Activated T-cell treated with anti-CD3 and anti-CD28 coated beads, Interleukin-2, amount 50 U/mL, for 72 hours (primary cell): ENCODE measurements around the gene GNPTAB. TPM values are rescaled to one million over a fixed set of nuclear protein-coding genes. Genes with fewer than 3 reads are reported as not detected.
"Not testable (repeated sequence)": the region's sequence is repeated elsewhere in the genome, so short reads cannot be mapped to it uniquely, and the experiment has no call there.

Experiments
- ATAC-seq, 2 donors: fragments of 150-1000 bp; cut with Tn5 transposase; replicated peaks in 1 of 2; 2 replicates each; pipeline ENCODE4 v1.10.0; 2021; ENCODE audit warnings: moderate library complexity in 2 of 2, mild to moderate bottlenecking in 1 of 2
- DNase-seq, 2 donors: peaks; one replicate each; pipeline ENCODE4 v3.0.0; 2021 to 2022; ENCODE audit warnings: mixed read lengths in 1 of 2
- H3K27ac Mint-ChIP-seq: one replicate; pipeline ENCODE4 v1.8.0; 2022; ENCODE audit warnings: mild to moderate bottlenecking, moderate library complexity, mixed read lengths
- H3K27me3 Mint-ChIP-seq: one replicate; pipeline ENCODE4 v1.8.0; 2022; ENCODE audit warnings: low read depth, mixed read lengths
- H3K36me3 Mint-ChIP-seq, 2 donors: one replicate each; pipeline ENCODE4 v1.8.0; 2022; ENCODE audit warnings: mixed read lengths in 2 of 2, mild to moderate bottlenecking in 1 of 2; ENCODE audit not compliant: insufficient read depth in 2 of 2
- H3K4me1 Mint-ChIP-seq: one replicate; pipeline ENCODE4 v1.8.0; 2022; ENCODE audit warnings: low read depth, mixed read lengths
- H3K4me3 Mint-ChIP-seq, 2 donors: one replicate each; pipeline ENCODE4 v1.8.0; 2022; ENCODE audit warnings: mild to moderate bottlenecking in 2 of 2, mixed read lengths in 2 of 2, moderate library complexity in 2 of 2
- H3K9me3 Mint-ChIP-seq, 2 donors: one replicate each; pipeline ENCODE4 v1.8.0; 2022; ENCODE audit warnings: mixed read lengths in 2 of 2
- total RNA-seq, 2 donors: library from RNA; stranded (reverse); gene quantifications; one replicate each; pipeline ENCODE4 v1.2.3, GENCODE V29; 2022

Gene GNPTAB
- total RNA-seq, 2 donors from 2014 or later = 32.3 to 44.3 TPM

GRCh38 chr12:101812716-101813115 lies 18.0 kb downstream of the GNPTAB start:
- not testable (repeated sequence) for H3K27ac Mint-ChIP-seq, ATAC-seq, H3K27me3 Mint-ChIP-seq, H3K4me3 Mint-ChIP-seq, DNase-seq, H3K9me3 Mint-ChIP-seq
- H3K4me1 Mint-ChIP-seq = peaks cover 39% of the 10 kb centered on the region
- H3K36me3 Mint-ChIP-seq = peaks cover 2 to 12% of the 10 kb centered on the region in 2 donors

- H3K27me3 Mint-ChIP-seq, H3K9me3 Mint-ChIP-seq, DNase-seq, H3K27ac Mint-ChIP-seq, H3K4me3 Mint-ChIP-seq: not testable (repeated sequence)
- H3K36me3 Mint-ChIP-seq = peaks cover 1 to 11% of the 10 kb centered on the region in 2 donors
- ATAC-seq = peak; percentile 15 to 25
- H3K4me1 Mint-ChIP-seq = peaks cover 45% of the 10 kb centered on the region
These were observed 19.4 kb downstream of the GNPTAB start for GRCh38 chr12:101811342-101811741.

GRCh38 chr12:101809208-101809607 lies 21.6 kb downstream of the GNPTAB start:
- ATAC-seq (no peak), DNase-seq (no peak)
- Mint-ChIP-seq H3K27ac (peak overlapping the region; percentile 24), H3K4me1 (peaks cover 44% of the 10 kb centered on the region), H3K36me3 (peaks cover 1 to 7% of the 10 kb centered on the region in 2 donors), H3K27me3 (no peaks in the 10 kb centered on the region), H3K4me3 (peak overlapping the region in 1 of 2 donors; percentile 15), H3K9me3 (peaks cover 1 to 2% of the 10 kb centered on the region in 2 donors)

- H3K9me3 Mint-ChIP-seq = no peaks in the 10 kb centered on the region
- H3K27me3 Mint-ChIP-seq = no peaks in the 10 kb centered on the region
- peaks cover 51% of the 10 kb centered on the region for H3K4me1 Mint-ChIP-seq
- H3K36me3 Mint-ChIP-seq = peaks cover 0 to 2% of the 10 kb centered on the region in 2 donors
- no peak overlapping the region for H3K4me3 Mint-ChIP-seq
- H3K27ac Mint-ChIP-seq = no peak overlapping the region
- ATAC-seq = no peak
- no peak for DNase-seq
These were observed 24.5 kb downstream of the GNPTAB start for GRCh38 chr12:101806265-101806664.

- peak in 1 of 2 donors; percentile 43 for ATAC-seq
- Mint-ChIP-seq H3K27me3 (no peaks in the 10 kb centered on the region), H3K4me3 (peak overlapping the region in 1 of 2 donors; percentile 63), H3K9me3 (no peaks in the 10 kb centered on the region), H3K27ac (peak overlapping the region; percentile 82), H3K36me3 (no peaks in the 10 kb centered on the region), H3K4me1 (peaks cover 48% of the 10 kb centered on the region)
- DNase-seq = no peak
These were observed 26.4 kb downstream of the GNPTAB start for GRCh38 chr12:101804409-101804808.

- ATAC-seq = peak in 1 of 2 donors; percentile 52
- Mint-ChIP-seq H3K4me1 (peaks cover 50% of the 10 kb centered on the region), H3K27me3 (no peaks in the 10 kb centered on the region), H3K36me3 (peaks cover 0 to 2% of the 10 kb centered on the region in 2 donors), H3K4me3 (peak overlapping the region in 1 of 2 donors; percentile 63), H3K9me3 (no peaks in the 10 kb centered on the region), H3K27ac (peak overlapping the region; percentile 82)
- no peak for DNase-seq
These were observed 26.8 kb downstream of the GNPTAB start for GRCh38 chr12:101803978-101804377.

- Mint-ChIP-seq H3K4me1 (peaks cover 58% of the 10 kb centered on the region), H3K9me3 (no peaks in the 10 kb centered on the region), H3K27ac (no peak overlapping the region), H3K36me3 (peaks cover 0 to 2% of the 10 kb centered on the region in 2 donors), H3K27me3 (no peaks in the 10 kb centered on the region), H3K4me3 (no peak overlapping the region)
- no peak for DNase-seq
- ATAC-seq = no peak
These were observed 28.3 kb downstream of the GNPTAB start for GRCh38 chr12:101802486-101802885.

GRCh38 chr12:101799774-101800173 lies 31.0 kb downstream of the GNPTAB start:
- H3K4me3 Mint-ChIP-seq = peak overlapping the region in 1 of 2 donors; percentile 6

GRCh38 chr12:101795786-101796185 lies 35.0 kb downstream of the GNPTAB start:
- H3K4me1 Mint-ChIP-seq = peaks cover 85% of the 10 kb centered on the region
- no peaks in the 10 kb centered on the region for H3K9me3 Mint-ChIP-seq
- H3K27me3 Mint-ChIP-seq = no peaks in the 10 kb centered on the region
- H3K27ac Mint-ChIP-seq = peak overlapping the region; percentile 34
- DNase-seq (peak in 1 of 2 donors; percentile 10), ATAC-seq (peak in 1 of 2 donors; percentile 16)
- peaks cover 0 to 2% of the 10 kb centered on the region in 2 donors for H3K36me3 Mint-ChIP-seq
- H3K4me3 Mint-ChIP-seq = peak overlapping the region; percentile 34 to 44

More at GRCh38 chr12:101799774-101800173, 31.0 kb downstream of the GNPTAB start:
- peaks cover 68% of the 10 kb centered on the region for H3K4me1 Mint-ChIP-seq
- H3K9me3 Mint-ChIP-seq = no peaks in the 10 kb centered on the region
- H3K36me3 Mint-ChIP-seq = peaks cover 0 to 2% of the 10 kb centered on the region in 2 donors
- no peaks in the 10 kb centered on the region for H3K27me3 Mint-ChIP-seq
- DNase-seq (no peak), ATAC-seq (peak; percentile 71 to 76)
- H3K27ac Mint-ChIP-seq = no peak overlapping the region

GRCh38 chr12:101795013-101795412 lies 35.7 kb downstream of the GNPTAB start:
- Mint-ChIP-seq H3K36me3 (peaks cover 0 to 2% of the 10 kb centered on the region in 2 donors), H3K9me3 (no peaks in the 10 kb centered on the region), H3K4me3 (peak overlapping the region in 1 of 2 donors; percentile 51), H3K27ac (no peak overlapping the region), H3K27me3 (no peaks in the 10 kb centered on the region), H3K4me1 (peaks cover 81% of the 10 kb centered on the region)
- ATAC-seq (no peak), DNase-seq (no peak)

GRCh38 chr12:101794574-101794973 lies 36.2 kb downstream of the GNPTAB start:
- Mint-ChIP-seq H3K27ac (no peak overlapping the region), H3K9me3 (no peaks in the 10 kb centered on the region), H3K4me1 (peaks cover 76% of the 10 kb centered on the region), H3K36me3 (peaks cover 0 to 2% of the 10 kb centered on the region in 2 donors), H3K4me3 (no peak overlapping the region), H3K27me3 (no peaks in the 10 kb centered on the region)
- ATAC-seq (no peak), DNase-seq (no peak)

- DNase-seq (peak in 1 of 2 donors; percentile 7), ATAC-seq (peak; percentile 97 to 98)
- peak overlapping the region; percentile 28 to 33 for H3K4me3 Mint-ChIP-seq
- peaks cover 65% of the 10 kb centered on the region for H3K4me1 Mint-ChIP-seq
- peaks cover 0 to 2% of the 10 kb centered on the region in 2 donors for H3K36me3 Mint-ChIP-seq
- no peak overlapping the region for H3K27ac Mint-ChIP-seq
- H3K27me3 Mint-ChIP-seq = no peaks in the 10 kb centered on the region
- H3K9me3 Mint-ChIP-seq = no peaks in the 10 kb centered on the region
These were observed 37.4 kb downstream of the GNPTAB start for GRCh38 chr12:101793401-101793800.

- no peaks in the 10 kb centered on the region for H3K27me3 Mint-ChIP-seq
- no peak for DNase-seq
- peak overlapping the region; percentile 52 for H3K27ac Mint-ChIP-seq
- H3K36me3 Mint-ChIP-seq = peaks cover 0 to 3% of the 10 kb centered on the region in 2 donors
- no peak overlapping the region for H3K4me3 Mint-ChIP-seq
- no peak for ATAC-seq
- H3K9me3 Mint-ChIP-seq = no peaks in the 10 kb centered on the region
- H3K4me1 Mint-ChIP-seq = peaks cover 55% of the 10 kb centered on the region
These were observed 38.5 kb downstream of the GNPTAB start for GRCh38 chr12:101792046-101792931.
